GM18520 (cell line): Measurements from ENCODE around the gene NAA20.
"Not testable (repeated sequence)": the region's sequence is repeated elsewhere in the genome, so short reads cannot be mapped to it uniquely, and the experiment has no call there.

ENCODE experiments used
- ATAC-seq: cut with Tn5 transposase; IDR thresholded peaks from one replicate; pipeline ENCODE4 v1.9.1; 2021; ENCODE audit not compliant: unreplicated experiment

The NAA20 gene

DNA sequence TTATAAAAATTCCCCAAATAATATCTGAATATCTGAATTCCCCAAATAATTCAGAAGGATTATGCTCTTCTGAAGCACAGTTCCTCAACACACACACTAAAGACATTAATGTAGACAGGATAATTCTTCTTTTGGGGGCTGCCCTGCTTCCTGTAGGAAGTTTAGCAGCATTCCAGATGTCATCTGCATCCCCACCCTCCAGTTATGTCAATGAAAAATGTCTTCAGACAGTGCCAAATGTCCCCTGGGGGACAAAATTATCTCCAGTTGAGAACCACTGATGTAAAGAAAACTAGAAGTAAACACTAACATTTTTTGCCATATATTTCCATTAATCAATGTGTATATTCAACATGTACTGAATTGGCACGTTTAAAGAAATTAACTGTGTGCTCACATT is 25.9 kb upstream of the NAA20 start:
- ATAC-seq, result no peak

DNA sequence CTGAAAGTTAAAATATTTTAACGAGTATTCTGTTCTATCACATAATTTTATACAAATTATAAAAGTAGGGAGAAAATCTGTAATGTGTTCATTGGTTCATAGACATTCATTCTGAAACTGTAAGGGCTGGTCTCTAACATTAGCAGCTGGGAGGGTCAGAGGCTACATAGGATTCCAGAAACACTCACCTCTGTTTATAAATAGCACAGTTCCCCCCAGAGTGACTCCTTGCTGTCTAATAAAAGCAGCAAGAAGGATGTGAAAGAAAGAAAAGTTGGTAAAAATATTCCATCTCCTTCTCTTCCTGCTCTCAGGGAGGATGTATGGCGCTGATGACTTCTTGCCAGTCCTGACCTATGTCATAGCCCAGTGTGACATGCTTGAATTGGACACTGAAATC is 25.3 kb upstream of the NAA20 start:
- ATAC-seq, result no peak

DNA sequence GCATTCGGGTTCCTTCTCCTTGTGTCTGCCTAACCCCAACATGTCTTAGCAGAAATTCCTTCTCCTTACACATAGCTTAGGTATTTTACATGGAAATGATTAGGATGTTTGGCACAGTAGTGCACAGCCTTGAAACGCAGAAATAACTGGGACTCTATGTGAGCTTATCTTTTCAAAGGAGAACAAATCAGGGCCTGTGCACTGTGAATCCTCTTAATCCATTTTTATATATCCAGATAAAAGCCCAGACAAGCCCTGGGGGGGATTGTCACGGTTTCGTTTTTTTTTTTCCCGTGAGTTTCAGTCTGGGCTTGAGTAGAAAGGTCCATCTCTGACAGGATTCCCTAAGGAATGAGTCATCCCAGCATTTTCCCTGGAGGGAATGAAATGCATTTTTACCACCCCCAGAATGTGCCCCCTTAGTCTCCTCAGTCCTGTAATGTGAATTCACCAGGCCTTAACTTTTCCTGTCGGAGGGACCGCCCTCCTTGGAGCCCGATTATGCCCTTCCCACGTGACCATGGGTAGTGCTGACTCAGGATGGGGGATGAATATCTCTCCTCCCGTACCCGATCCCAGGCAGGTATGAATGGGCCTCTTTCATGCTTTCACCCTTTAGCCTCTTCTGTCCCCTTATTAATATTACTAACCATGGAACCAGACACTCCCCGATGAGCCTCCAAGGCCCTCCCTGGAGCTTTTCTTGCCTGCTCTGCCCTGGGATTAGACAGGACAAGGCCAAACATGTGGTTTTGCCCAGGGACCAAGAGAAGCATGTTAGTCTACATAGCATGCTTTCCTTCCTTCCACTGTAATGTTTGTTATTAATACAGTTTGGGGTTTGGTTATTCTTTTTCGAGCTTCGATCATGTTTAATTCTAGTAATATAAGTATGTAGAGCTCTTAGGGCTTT is 23.9 kb upstream of the NAA20 start:
- ATAC-seq, result no peak

DNA sequence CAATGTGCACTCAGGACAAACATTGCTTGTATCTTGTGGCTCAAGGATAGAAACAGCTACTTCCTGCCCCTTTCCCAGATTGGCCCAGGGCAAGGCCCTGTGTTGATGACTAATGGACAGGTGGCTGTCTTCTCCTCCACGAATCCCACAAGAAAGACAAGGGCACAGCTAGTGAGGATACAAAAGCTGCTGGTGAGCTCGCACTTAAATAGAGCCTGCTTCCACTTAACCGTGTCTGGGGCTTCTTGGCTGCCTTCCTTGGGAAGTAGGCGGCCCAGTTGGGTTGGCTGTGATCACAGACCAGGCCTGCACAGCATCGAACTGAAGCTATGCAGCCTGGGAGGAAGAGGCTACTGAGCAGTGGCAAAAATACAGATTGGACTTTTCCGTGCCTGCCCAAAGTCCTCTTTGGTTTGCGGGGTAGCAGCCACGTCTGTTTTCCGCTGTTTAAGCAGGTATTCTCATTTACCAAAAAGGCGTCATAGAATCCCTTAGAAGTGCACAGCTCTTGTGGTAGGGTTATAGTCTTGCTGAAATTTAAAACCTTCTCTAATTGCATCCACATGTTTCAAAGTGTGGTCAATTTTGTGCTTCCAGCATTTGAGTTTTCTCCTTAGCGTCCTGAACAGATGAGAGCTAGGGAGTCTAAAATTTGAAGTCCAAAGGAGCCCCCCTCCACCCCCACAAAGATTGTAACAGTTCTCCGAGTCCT is 23.0 kb upstream of the NAA20 start:
- no peak for ATAC-seq

DNA sequence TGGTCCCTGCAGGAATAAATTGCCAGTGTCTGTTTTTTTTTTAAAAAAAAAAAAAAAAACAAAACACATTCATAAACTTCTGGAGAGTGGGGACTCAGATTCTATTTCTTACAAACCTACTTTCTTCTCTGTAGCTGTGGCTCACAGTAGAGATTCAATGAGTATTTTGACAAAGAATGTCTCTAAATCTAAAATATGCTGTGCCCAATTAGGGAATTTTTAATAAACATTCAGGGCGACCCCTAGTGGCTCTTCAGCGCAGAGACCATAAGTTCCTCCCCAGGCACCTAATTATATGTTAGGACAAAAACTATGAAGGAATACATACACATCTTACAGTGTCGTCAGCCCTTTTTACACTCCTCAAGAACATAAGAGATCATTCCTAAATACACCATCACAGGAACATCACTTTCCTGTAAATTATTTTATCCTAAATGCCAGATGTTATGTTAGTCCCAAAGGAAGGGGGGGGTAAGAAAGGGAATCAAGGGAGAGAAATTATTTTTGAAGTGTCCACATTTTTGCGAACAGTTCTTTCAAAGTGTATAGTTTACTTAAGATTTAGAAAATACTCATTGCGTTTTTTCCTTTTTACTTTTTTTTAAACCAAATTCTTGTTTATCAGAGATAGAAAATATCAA is 21.8 kb upstream of the NAA20 start:
- no peak for ATAC-seq

DNA sequence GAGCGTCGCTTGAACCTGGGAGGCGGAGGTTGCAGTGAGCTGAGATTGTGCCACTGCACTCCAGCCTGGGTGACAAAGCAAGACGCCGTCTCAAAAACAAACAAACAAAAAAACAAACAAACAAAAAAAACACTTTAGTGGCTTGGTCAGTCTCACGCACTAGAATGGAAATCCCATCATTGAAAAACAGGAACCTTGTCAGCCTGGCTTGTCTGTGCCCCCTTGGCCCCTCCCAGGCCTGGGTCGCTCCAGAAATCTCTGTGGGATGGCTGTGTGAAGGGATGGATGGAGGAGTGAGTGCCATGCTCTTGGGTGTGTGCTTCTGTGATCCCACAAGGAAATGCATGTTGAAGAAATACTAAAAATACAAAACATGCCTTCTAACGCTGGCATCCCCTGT is 20.9 kb upstream of the NAA20 start:
- no peak for ATAC-seq

DNA sequence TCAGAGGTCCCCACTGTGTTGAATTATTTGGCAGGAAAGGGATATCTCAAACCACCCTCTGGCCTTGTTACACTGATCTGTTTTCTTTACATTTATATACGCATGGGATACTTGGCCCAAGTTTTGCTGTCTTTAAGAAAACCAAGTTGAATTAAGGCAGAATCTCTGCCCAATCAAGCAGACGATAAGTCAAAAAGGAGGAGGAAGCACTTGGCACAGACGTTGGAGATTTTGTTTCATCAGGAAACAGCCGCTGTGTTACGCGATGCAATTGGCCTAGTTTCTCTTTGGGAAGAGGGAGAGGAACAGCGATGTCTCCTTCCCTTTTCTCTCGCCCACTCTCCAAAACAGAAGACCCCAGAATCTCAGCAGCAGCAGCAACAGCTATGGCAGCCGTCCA is 20.2 kb upstream of the NAA20 start:
- no peak for ATAC-seq

DNA sequence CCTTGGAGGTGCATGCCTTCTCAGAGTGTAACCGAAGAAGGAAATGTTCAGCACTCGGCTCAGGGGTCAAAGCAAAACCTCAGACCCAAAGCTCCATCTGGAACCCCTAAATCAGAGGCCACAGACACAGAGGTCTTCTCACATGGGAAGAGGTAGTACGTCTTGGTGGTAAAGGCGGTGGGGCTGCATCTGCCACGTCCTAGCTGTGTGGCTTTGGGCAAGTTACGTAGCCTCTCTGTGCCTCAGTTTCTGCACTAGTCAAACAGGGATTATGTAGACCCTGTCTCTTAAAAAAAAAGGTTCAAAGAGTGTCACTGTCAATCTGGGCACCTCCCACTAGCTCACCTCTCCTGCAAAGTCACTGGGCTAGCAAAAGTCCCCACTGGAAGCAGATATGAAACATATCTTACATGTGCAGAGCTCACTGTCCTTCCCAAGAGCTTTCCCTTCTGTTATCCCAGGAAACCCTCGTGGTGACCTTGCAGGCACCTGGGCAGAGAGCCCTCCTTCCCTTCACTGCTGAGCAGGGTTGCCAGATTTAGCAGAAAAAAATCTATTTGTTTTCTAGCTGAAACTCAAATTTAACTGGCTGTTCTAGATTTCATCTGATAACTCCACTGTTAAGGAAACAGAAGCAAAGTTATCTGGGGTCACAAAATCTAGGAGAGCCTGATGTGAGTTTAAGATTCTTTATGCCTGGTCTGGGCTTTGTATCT is 18.0 kb upstream of the NAA20 start:
- no peak for ATAC-seq

DNA sequence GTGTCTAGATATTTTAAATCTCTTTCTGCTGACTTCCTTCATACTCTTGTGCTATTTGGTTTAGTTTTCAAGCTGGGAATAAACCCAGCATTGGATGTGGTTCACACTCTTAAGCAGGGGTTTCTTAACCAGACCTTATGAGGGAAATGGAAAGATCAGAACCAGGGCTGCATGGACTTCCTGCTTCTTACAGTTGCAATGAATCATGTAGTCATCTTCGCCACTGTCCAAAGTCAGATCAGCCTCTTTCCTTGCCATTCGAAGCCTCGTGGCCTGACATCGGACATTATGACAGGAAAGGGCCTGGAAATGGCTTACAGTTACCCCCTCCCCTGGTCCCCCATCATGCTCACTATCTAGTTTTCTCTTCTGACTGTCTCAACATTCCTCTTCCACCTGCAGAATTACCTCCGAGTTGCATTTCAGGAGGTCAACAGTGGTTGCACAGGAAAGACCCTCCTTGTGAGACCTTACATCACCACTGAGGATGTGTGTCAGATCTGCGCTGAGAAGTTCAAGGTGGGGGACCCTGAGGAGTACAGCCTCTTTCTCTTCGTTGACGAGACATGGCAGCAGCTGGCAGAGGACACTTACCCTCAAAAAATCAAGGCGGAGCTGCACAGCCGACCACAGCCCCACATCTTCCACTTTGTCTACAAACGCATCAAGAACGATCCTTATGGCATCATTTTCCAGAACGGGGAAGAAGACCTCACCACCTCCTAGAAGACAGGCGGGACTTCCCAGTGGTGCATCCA is 16.8 kb upstream of the NAA20 start:
- no peak for ATAC-seq

DNA sequence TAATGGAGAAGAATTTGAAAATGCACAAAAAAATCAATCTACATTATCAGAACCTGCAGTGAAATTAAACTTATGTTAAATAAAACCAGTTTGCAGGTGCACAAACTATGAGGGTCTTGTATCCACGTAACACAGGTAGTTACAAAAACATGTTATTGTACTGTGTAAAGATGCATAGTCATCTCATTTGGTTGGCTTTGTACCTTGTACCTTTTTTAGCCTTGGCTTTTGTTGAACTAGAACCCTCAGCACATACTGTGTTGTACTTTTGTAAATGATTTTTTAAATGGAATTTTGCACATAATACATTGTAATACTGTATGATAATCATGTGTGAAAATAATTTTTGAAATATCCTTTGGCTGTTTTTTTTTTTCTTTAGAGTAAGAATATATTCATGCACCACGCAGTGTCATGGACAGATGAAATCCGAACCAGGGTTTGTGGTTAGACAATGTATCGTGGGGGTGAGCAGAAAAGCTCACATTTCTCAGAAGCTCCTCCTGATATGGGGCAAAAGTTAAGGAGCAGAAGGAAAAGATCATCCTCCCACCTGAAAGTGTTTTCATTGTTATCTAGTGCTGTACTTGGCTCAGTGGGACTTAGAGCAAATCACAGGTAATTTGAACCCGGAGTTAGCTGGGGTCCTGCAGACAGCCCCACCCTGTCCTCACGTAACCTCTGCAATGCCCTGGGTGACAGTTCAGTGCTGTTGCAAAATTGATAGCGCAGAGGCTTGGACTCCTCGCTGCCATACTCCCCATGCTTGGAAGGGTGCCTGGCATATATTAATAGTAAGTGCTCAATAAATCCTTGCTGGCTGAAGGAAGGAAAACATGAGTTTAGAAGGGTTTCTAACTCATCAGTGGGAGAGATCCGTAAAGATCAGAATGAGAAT is 14.8 kb upstream of the NAA20 start:
- no peak for ATAC-seq

DNA sequence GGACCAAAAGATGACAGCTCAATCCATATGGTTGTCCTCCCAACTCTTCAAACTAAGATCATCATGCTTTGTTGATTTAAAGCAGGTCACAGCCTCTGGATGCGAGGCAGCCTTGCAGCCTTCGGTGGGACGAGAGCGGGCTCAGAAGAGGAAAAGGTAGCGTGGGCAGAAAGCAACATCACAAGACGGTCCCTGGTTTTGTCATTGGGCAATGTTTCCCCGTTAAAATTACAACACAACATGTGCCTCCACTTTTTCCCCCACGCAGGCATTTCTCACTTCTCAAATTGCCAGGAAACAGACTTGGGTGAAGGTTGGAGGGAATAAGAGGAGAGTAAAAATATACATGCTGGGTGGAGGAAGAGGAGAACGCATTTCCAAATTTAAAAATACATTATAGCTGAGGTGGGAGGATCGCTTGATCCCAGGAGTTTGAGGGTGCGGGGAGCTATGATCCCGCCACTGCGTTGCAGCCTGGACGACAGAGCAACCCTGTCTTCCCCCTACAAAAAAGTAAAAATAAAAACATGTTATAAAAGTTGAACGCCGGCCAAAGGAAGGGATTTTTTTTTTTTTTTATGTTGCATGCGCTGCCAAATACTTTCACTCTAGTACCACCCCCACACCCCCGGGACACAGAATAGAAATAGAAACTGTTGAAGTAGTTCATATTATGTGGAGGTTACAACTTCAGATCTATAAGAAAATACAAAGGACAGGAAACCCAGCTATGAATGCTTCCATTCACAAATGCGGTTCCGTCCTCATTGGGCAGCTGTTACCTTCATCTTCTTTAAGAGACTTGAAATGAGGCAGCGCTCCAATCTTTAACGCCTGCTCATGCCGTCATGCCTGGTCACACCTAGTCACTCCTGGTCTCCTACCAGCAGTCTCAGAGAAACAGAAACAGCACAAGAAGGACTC is 13.9 kb upstream of the NAA20 start:
- no peak for ATAC-seq

DNA sequence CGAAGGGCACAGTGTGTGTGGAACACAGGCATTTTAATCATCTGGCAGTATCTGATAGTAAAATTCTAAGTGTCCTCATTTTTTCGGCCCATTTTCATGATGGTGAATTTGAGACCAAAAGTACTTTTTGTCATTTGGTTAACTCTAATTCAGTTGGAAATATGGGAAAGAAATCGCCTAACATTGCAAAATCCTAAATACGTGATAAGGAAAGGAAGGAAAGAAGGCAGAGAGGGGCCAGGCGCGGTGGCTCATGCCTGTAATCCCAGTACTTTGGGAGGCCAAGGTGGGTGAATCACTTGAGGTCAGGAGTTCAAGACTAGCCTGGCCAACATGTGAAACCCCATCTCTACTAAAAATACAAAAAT is 13.2 kb upstream of the NAA20 start:
- not testable (repeated sequence) for ATAC-seq

DNA sequence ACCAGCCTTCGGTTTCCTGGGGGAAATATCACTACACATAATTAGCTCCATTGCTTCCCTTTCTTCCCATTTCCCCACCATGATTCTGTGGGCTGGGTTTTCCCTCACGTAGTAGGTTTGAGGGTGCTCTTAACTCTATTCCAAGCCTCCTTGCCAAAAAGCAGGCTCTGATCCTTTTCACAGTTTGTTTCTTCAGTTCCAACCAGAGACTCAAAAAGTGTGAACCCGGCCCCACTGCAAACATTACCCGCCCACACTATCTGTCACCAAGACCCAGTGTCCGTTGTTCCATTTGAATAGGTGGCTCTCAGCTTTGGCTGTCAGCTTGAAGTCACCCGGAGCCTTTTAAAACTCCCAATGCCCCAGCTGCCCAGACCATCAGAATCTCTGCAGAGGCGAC is 11.8 kb upstream of the NAA20 start:
- ATAC-seq, result no peak

DNA sequence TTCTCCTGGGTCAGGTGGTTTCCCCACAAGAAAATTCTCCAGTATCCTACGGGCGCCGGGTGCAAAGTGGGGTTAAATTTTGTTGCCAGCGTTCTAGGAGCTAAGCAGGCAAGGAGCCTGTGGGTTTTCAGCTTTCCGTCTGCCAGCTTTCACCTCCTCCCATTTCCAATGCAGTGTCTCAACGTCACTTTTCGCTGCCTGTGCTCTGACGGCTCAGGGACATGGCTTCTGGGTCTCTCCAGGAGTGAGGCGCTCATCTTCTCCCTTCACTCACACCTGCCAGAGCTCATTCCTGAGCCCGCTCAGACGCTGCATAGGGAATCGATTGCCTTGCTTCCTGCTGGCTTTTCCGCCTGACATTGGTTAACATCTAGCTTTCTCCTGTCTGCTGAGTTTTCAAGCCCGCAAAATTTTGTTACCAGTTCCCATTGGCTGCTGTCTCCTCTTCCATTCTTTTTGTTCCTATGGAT is 7.3 kb upstream of the NAA20 start:
- no peak for ATAC-seq

DNA sequence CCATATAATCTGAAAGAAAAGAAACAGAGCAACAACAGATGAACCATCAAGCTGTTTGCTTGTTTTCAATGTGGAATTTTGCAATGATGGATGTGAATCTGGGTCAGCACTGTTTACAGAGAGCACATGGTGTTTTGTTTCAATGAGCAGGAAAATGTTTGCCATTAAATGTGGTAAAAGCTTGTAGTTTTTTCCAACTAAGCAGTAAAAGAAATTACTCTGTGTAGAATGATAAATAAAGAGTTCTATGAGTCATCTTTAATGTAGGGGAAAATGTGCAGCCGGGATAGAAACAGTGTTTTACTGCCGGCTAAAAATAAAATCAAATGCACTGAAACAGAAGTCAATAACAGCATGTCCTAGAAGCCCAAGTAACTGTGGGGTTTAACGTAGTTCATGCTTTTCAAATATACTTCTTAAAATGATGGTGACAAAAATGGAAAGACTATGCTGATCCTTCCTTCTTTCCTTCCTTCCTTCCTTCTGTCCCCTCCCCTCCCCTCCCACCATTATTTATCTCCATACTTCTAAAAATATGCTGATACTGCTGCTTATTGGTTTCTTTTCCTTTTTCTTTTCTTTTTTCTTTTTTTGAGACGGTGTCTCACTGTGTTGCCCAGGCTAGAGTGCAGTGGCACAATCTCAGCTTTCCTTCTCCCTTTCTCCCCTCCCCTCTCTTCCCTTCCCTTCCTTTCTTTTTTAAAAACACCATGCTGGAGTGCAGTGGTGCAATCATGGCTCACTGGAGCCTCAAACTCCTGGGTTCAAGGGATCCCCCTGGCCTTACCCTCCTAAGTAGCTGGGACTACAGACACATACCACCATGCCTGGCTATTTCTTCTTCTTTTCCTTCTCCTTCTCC is 6.3 kb upstream of the NAA20 start:
- no peak for ATAC-seq

DNA sequence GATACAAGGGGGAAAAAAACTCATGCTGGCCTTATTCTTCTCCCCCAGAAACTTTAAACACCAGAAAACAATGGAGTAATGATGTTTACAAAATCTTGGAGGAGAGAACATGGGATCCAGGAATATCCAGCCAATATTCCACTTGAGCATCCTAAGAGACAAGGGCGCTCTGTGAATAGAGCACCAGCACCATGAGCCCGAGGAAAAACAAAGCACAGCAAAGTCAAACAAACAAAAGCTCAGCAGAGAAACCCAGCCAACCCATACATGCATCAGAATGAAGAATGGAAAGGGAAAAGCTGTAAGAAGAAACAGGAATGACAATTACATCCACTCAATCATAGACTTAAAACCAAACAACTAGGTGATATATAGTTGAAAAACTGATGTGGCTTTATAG is 4.6 kb upstream of the NAA20 start:
- ATAC-seq, result no peak

DNA sequence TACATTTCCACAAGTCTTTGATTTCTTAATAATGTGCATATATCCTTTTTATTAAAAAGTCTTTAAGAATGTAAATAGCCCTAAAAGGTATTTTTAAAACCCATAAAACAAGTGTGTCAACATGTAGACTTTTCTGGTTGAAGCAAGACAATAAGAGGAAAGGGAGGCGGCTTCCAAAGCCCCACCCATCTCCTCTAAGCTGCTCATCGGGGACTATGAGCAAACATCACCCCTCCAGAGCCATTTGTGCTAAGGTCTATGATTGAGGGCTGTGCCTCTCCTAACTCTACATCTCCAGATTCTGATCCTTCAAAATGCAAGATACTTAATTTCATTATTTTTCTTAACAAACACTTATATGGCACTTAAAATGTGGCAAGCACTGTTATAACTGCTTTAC is 2.5 kb upstream of the NAA20 start:
- no peak for ATAC-seq

DNA sequence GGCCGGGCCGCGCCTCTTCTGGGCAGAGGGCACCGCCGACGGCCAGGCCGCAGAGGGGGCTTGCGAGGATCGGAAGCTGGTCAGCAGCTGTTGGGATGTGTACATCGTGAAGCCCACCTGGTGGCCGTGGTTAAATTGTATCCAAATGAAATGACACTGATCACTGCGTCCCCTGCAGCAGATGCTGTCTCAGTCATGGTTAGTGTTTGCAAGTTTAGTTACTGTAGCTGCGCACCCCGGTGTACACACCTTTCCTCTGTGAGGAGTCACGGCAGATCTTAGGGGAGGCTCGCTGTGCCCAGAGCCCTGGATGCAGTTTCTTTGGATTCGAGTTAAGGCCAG is 653 bp downstream of the NAA20 start:
- ATAC-seq, result no peak
